Lower lobe of right lung (tissue), 2 donors: ENCODE measurements around the gene ITM2C. TPM values are rescaled to one million over a fixed set of nuclear protein-coding genes. Genes with fewer than 3 reads are reported as not detected.

Experiments used
- ATAC-seq, 2 donors: fragments of 200-7000 bp; cut with Tn5 transposase; one replicate each; pipeline ENCODE4 v1.9.1; 2020 to 2022; ENCODE audit warnings: mild to moderate bottlenecking in 2 of 2, moderate library complexity in 2 of 2
- DNase-seq: peaks from one replicate; pipeline ENCODE4 v3.0.0-alpha.2; 2020
- H3K27ac ChIP-seq: fragments of 200-600 bp; one replicate; pipeline ENCODE4 v1.8.0; 2022
- H3K27me3 ChIP-seq: fragments of 200-600 bp; one replicate; pipeline ENCODE4 v1.8.0; 2022; ENCODE audit warnings: low read depth
- H3K36me3 ChIP-seq: fragments of 200-600 bp; one replicate; pipeline ENCODE4 v1.8.0; 2022; ENCODE audit warnings: mild to moderate bottlenecking
- H3K4me1 ChIP-seq: fragments of 200-600 bp; one replicate; pipeline ENCODE4 v1.8.0; 2022
- H3K4me3 ChIP-seq: fragments of 200-600 bp; one replicate; pipeline ENCODE4 v1.8.0; 2022; ENCODE audit warnings: mild to moderate bottlenecking
- H3K9me3 ChIP-seq: fragments of 200-600 bp; one replicate; pipeline ENCODE4 v1.8.0; 2022
- CTCF ChIP-seq: fragments of 200-600 bp; IDR thresholded peaks from one replicate; pipeline ENCODE4 v1.8.0; 2022; ENCODE audit warnings: antibody characterized with exemption, mild to moderate bottlenecking
- intact Hi-C: fragments of 100-400 bp; cut with DNase I; formaldehyde crosslinking; loops from one replicate; pipeline ENCODE4 v1.11.0; 2022
- total RNA-seq: library from RNA; stranded (reverse); fragmentation: NEBNext Ultra II Directional; extraction: Animal tissue kit (Norgen Biotek cat#: 25700); gene quantifications from one replicate; pipeline ENCODE4 v1.2.1, GENCODE V29; 2021
- donor health status: DM: no; HTN: yes; CAD: no; lungs with severe emphysema.

ITM2C gene
- total RNA-seq, 1 donor from 2014 or later = 27.6 TPM

GRCh38 chr2:230863442-230864121, 1.2 kb upstream of the ITM2C start:
- Histone ChIP-seq H3K36me3 (no peaks in the 10 kb centered on the region), H3K27ac (no peak overlapping the region), H3K4me1 (peaks cover 21% of the 10 kb centered on the region), H3K9me3 (no peaks in the 10 kb centered on the region), H3K4me3 (no peak overlapping the region), H3K27me3 (peaks cover 37% of the 10 kb centered on the region)
- TF ChIP-seq CTCF = no peak
- intact Hi-C loops = no loop called here
- ATAC-seq = no peak
- DNase-seq = no peak

GRCh38 chr2:230864122-230864604, 579 bp upstream of the ITM2C start:
- Histone ChIP-seq H3K4me1 (peaks cover 21% of the 10 kb centered on the region), H3K9me3 (no peaks in the 10 kb centered on the region), H3K4me3 (peak overlapping the region; percentile 72), H3K27me3 (peaks cover 37% of the 10 kb centered on the region), H3K27ac (no peak overlapping the region), H3K36me3 (no peaks in the 10 kb centered on the region)
- ATAC-seq (no peak), DNase-seq (no peak)
- TF ChIP-seq CTCF = no peak
- intact Hi-C loops = no loop called here

- TF ChIP-seq CTCF = no peak
- Histone ChIP-seq H3K9me3 (no peaks in the 10 kb centered on the region), H3K36me3 (no peaks in the 10 kb centered on the region), H3K27me3 (peaks cover 32% of the 10 kb centered on the region), H3K4me3 (peak overlapping the region; percentile 72), H3K27ac (peak overlapping the region; percentile 60), H3K4me1 (peaks cover 24% of the 10 kb centered on the region)
- DNase-seq = no peak
- ATAC-seq = no peak
- intact Hi-C loops = no loop called here
Measured at GRCh38 chr2:230865307-230865765, 594 bp downstream of the ITM2C start.

GRCh38 chr2:230865766-230866755, 1.3 kb downstream of the ITM2C start:
- TF ChIP-seq CTCF = no peak
- H3K27me3 ChIP-seq = peaks cover 32% of the 10 kb centered on the region
- peak in 1 of 2 donors; percentile 13 for ATAC-seq
- H3K4me3 ChIP-seq = peak overlapping the region; percentile 72
- intact Hi-C loops = no loop called here
- H3K9me3 ChIP-seq = no peaks in the 10 kb centered on the region
- H3K27ac ChIP-seq = no peak overlapping the region
- peaks cover 31% of the 10 kb centered on the region for H3K4me1 ChIP-seq
- no peak for DNase-seq
- no peaks in the 10 kb centered on the region for H3K36me3 ChIP-seq

- H3K9me3 ChIP-seq = no peaks in the 10 kb centered on the region
- ATAC-seq = no peak
- peaks cover 28% of the 10 kb centered on the region for H3K27me3 ChIP-seq
- no peak for TF ChIP-seq CTCF
- intact Hi-C loops = no loop called here
- no peaks in the 10 kb centered on the region for H3K36me3 ChIP-seq
- DNase-seq = no peak
- peak overlapping the region; percentile 11 for H3K27ac ChIP-seq
- no peak overlapping the region for H3K4me3 ChIP-seq
- H3K4me1 ChIP-seq = peaks cover 38% of the 10 kb centered on the region
Measured at GRCh38 chr2:230866756-230867523, 2.2 kb downstream of the ITM2C start.
